Measurements from ENCODE around the gene MYH3.

The MYH3 gene

DNA sequence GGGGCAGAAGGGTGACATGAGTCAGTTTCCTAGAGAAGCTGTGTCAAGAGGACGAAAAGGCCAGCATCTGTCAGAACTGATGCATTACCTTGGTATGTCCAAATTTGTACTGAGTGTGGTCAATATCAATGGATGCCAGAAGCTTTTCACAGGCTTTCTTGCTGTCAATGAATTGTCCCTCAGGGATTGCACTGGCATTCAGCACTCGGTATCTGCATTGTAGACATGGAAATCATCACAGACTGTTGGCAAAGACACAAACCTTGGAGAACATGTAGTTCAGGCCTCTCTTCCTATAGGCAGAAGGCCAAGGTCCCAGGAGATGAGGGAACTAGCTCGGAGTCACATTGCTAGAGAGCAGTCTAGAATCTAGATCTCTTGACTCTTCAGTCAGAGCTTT lies 16.6 kb downstream of the MYH3 start:
- no peak for TF ChIP-seq CTCF (IDR thresholded peaks at IDR 0.05; ENCODE audit: borderline replicate concordance, control extremely low read depth, extremely low read depth, insufficient read depth, missing control alignments)
- DNase-seq (ENCODE audit: low spot score), result no peak
- in situ Hi-C loops (cut with MboI; ENCODE audit: low sequenced_read_pairs, unreplicated experiment), result loop anchor here (10.0 kb wide), 1 partner anchor 204 kb away; no protein-coding TSS in a partner anchor

- no peak for TF ChIP-seq CTCF (IDR thresholded peaks at IDR 0.05; ENCODE audit: borderline replicate concordance, control extremely low read depth, extremely low read depth, insufficient read depth, missing control alignments)
- in situ Hi-C loops (cut with MboI; ENCODE audit: low sequenced_read_pairs, unreplicated experiment), result no loop called here
- no peak for DNase-seq (ENCODE audit: low spot score)
Observed at GRCh38 chr17:10638151-10638550, 19.0 kb downstream of the MYH3 start.

DNA sequence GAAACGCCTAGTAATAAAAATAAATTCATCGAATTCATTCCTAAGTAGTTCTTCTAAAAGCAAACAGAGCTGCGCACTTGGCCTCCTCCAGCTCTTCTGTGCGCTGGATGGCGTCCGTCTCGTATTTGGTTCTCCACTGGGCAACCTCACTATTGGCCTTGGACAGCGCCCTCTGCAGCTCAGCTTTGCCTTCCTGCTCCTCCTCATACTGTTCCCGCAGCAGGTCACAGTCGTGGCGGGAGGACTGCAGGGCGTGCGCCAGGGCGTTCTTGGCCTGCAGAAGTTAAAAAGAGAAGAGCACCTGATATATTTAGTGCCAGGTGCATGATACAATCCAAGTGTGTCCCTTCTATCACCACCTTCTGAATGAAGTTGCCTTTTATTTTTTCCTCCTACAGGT lies 21.8 kb downstream of the MYH3 start:
- DNase-seq (ENCODE audit: low spot score), result no peak
- TF ChIP-seq CTCF (IDR thresholded peaks at IDR 0.05; ENCODE audit: borderline replicate concordance, control extremely low read depth, extremely low read depth, insufficient read depth, missing control alignments), result no peak
- in situ Hi-C loops (cut with MboI; ENCODE audit: low sequenced_read_pairs, unreplicated experiment), result no loop called here

DNA sequence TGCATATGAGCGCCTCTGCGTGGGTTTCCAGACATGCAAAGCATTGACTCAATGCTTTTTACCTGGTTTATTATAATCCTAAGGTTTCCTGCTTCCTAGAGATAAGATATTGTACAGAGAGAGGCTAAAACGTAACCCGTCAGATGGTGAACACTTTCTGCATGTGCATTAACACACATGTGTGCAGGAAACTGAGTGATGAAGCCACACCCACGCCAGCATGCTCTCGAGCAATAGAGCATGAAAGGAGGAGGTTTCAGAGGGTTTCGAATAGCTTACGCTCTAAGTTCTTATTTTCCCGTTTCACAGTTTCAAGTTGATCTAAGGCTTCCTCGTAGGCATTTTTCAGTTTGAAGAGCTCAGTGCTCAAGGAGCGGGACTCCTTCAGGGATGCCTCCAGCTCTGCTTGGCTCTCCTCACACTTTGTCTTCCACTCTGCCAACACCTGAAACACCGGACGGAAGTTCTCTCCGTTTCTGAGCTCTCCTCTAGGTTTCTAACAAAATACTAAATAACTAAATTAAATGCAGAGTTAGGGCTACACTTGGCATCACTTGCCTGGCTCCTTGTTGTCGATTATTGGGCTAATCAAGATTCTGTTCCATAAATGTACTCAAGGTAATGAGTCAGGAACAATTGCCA lies 23.2 kb downstream of the MYH3 start:
- in situ Hi-C loops (cut with MboI; ENCODE audit: low sequenced_read_pairs, unreplicated experiment), result no loop called here
- DNase-seq (ENCODE audit: low spot score), result peak; percentile 81
- no peak for TF ChIP-seq CTCF (IDR thresholded peaks at IDR 0.05; ENCODE audit: borderline replicate concordance, control extremely low read depth, extremely low read depth, insufficient read depth, missing control alignments)

DNA sequence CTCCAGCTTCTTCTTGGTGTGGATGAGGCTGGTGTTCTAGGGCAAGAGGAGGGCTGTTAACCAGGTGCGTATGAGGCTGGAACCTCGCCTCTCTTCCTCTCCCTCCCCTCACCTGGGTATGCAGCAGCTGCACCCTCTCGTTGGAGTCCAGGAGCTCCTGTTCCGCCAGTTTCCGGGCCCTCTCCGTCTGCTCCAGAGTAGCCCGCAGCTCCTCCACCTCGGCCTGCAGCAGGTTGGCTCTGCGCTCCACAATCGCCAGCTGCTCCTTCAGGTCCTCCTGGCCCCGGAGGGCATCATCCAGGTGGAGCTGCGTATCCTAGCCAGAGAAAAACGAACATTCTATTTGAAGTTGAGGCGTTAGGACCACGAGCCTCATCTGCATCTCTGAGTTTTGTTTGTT lies 25.4 kb downstream of the MYH3 start:
- DNase-seq (ENCODE audit: low spot score), result no peak
- in situ Hi-C loops (cut with MboI; ENCODE audit: low sequenced_read_pairs, unreplicated experiment), result no loop called here
- no peak for TF ChIP-seq CTCF (IDR thresholded peaks at IDR 0.05; ENCODE audit: borderline replicate concordance, control extremely low read depth, extremely low read depth, insufficient read depth, missing control alignments)

GRCh38 chr17:10631048-10631700 lies 25.9 kb downstream of the MYH3 start:
- peak; percentile 66 for DNase-seq (ENCODE audit: low spot score)
- peak; percentile 78 for TF ChIP-seq CTCF (IDR thresholded peaks at IDR 0.05; ENCODE audit: borderline replicate concordance, control extremely low read depth, extremely low read depth, insufficient read depth, missing control alignments)
- in situ Hi-C loops (cut with MboI; ENCODE audit: low sequenced_read_pairs, unreplicated experiment), result no loop called here
